Choroid plexus epithelial cell (primary cell): ENCODE measurements around the gene KDM7A.
A peak's percentile ranks its signal among the peaks of the same experiment; 100 is the strongest.

ENCODE experiments used
- DNase-seq: peaks from one replicate; pipeline ENCODE4 v3.0.0-alpha.2; 2010; ENCODE audit warnings: low read depth
- H3K4me3 ChIP-seq: 2 replicates; pipeline ENCODE4 v1.5.1; 2011; ENCODE audit warnings: low read depth, mild to moderate bottlenecking, control low read depth, low read length, moderate library complexity
- TF ChIP-seq, protein P1 (sequence below): conservative IDR thresholded peaks from 2 replicates; pipeline ENCODE4 v1.5.1; 2011; ENCODE audit warnings: low read depth, mild to moderate bottlenecking, control low read depth, inconsistent platforms, low read length, moderate library complexity

The KDM7A gene

GRCh38 chr7:140061607-140061930 is 115.2 kb downstream of the KDM7A start:
- TF ChIP-seq, protein P1, sequence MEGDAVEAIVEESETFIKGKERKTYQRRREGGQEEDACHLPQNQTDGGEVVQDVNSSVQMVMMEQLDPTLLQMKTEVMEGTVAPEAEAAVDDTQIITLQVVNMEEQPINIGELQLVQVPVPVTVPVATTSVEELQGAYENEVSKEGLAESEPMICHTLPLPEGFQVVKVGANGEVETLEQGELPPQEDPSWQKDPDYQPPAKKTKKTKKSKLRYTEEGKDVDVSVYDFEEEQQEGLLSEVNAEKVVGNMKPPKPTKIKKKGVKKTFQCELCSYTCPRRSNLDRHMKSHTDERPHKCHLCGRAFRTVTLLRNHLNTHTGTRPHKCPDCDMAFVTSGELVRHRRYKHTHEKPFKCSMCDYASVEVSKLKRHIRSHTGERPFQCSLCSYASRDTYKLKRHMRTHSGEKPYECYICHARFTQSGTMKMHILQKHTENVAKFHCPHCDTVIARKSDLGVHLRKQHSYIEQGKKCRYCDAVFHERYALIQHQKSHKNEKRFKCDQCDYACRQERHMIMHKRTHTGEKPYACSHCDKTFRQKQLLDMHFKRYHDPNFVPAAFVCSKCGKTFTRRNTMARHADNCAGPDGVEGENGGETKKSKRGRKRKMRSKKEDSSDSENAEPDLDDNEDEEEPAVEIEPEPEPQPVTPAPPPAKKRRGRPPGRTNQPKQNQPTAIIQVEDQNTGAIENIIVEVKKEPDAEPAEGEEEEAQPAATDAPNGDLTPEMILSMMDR = no peak
- H3K4me3 ChIP-seq = peak overlapping the region; percentile 70
- no peak for DNase-seq

DNA sequence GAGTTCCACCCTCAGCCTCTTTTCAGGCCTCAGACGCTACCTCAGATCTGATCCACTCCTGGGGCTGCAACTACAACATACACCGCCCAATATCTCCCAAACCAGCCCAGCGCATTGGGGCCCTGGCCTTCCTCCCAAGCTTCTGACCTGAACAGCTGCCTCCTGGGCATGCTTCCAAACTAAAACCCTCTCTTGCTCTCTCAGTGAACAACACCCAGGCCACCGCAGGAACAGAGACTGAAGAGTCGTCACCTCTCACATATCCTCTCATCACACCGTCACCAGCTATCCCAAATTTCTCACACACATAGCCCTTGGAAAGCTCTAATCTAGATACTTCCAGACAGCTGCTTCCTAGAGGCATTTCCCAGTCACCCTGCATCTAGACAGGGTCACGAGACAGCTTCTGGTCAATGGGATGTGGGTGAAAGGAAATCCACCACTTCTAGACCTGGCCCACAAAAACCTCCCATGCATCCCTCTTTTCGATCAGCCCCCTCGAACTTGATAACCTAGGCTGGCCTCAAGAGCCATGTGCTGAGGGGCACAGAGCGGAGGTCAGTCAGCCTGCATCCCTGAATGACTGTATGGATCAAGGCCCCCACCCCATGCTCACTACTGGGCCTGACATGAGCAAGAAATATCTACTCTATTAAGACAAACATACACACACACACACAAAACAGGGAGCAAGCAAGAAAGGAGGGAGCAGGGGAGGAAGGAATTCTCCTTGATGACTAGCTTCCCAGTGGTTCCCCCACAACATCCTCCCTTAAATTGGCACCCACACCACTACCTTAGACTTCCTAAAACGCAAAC is 115.8 kb downstream of the KDM7A start:
- TF ChIP-seq, protein P1 = no peak
- H3K4me3 ChIP-seq = peak overlapping the region; percentile 70
- DNase-seq = peak; percentile 77

DNA sequence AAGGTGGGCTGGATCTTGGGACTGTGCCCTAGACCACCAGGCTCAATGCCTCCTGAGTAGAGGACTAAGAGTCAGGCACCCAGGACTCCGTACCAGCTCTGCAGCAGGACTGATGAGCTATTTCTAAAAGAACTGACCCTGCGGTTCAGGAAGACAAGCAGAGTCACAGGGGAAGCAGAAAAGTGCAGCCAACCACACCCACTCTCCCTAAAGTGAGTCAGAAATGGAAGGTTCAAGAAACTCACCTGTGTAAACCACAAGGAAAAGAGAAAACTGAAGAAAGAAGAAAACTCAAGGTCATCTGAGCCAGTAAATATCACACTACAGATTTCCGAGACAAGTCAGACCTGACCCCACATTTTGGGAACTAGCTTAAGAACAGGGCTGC is 116.5 kb downstream of the KDM7A start:
- H3K4me3 ChIP-seq = no peak overlapping the region
- TF ChIP-seq, protein P1 = no peak
- DNase-seq = no peak

- peak; percentile 83 for DNase-seq
- TF ChIP-seq, protein P1 = no peak
- H3K4me3 ChIP-seq = no peak overlapping the region
Observed at GRCh38 chr7:140059273-140060242, 117.2 kb downstream of the KDM7A start.

- no peak overlapping the region for H3K4me3 ChIP-seq
- TF ChIP-seq, protein P1 = no peak
- DNase-seq = no peak
Observed at GRCh38 chr7:140058517-140058916, 118.3 kb downstream of the KDM7A start.

DNA sequence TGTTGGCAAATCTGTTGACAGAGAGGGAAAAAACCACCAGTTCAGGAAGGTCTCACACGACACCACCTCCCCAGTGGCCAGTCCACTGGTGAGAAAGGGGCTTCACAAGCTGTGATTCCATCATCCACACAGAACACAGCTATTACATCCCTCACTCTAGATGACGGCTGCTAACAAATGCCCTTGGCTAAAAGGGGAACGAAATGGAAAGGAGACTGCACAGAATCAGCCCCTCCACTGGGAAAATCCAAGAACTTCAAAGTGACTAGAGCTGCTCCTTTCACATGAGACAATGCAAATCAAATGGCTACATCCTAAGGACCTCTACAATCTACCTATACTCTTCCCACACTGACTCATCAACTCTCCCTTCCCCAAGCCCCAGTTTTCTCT is 119.6 kb downstream of the KDM7A start:
- DNase-seq = no peak
- TF ChIP-seq, protein P1 = no peak
- H3K4me3 ChIP-seq = no peak overlapping the region
